GM23338 (cell line): ENCODE measurements around the gene TTC1. TPM values are rescaled to one million over a fixed set of nuclear protein-coding genes. Genes with fewer than 3 reads are reported as not detected.

ENCODE experiments used
- ATAC-seq: fragments of 200-7000 bp; cut with Tn5 transposase; 3 replicates; pipeline ENCODE4 v1.9.1; 2020
- DNase-seq: peaks from one replicate; pipeline ENCODE4 v3.0.0-alpha.2; 2015; ENCODE audit warnings: low spot score
- H2AFZ ChIP-seq: fragments of 200-600 bp; sonication (generic); 2 replicates; pipeline ENCODE4 v1.8.0; 2016; ENCODE audit warnings: antibody characterized with exemption, mild to moderate bottlenecking, moderate library complexity
- H3F3A ChIP-seq: fragments of 200-600 bp; sonication (generic); replicated peaks from 2 replicates; pipeline ENCODE4 v1.8.0; 2017; ENCODE audit warnings: antibody characterized with exemption, mixed run types, low read depth
- H3K27ac ChIP-seq: fragments of 200-600 bp; sonication (generic); 2 replicates; pipeline ENCODE4 v1.6.1; 2016; ENCODE audit warnings: low read depth
- H3K27me3 ChIP-seq: fragments of 200-600 bp; sonication (generic); 2 replicates; pipeline ENCODE4 v1.8.0; 2016; ENCODE audit warnings: mild to moderate bottlenecking, mixed run types, moderate library complexity; ENCODE audit not compliant: insufficient read depth
- H3K36me3 ChIP-seq: fragments of 200-600 bp; sonication (generic); 2 replicates; pipeline ENCODE4 v1.8.0; 2016; ENCODE audit warnings: mild to moderate bottlenecking; ENCODE audit not compliant: insufficient read depth
- H3K4me1 ChIP-seq: fragments of 200-600 bp; sonication (generic); 2 replicates; pipeline ENCODE4 v1.8.0; 2016; ENCODE audit warnings: mild to moderate bottlenecking, moderate library complexity; ENCODE audit not compliant: insufficient read depth
- H3K4me2 ChIP-seq: fragments of 200-600 bp; sonication (generic); 2 replicates; pipeline ENCODE4 v1.7.1; 2017; ENCODE audit warnings: mixed run types
- H3K4me3 ChIP-seq: fragments of 200-600 bp; sonication (generic); 2 replicates; pipeline ENCODE4 v1.6.1; 2016; ENCODE audit warnings: mixed run types
- H3K79me2 ChIP-seq: fragments of 200-600 bp; sonication (generic); replicated peaks from 2 replicates; pipeline ENCODE4 v1.8.0; 2017; ENCODE audit warnings: mild to moderate bottlenecking; ENCODE audit not compliant: insufficient read depth
- H3K9me2 ChIP-seq: fragments of 200-600 bp; sonication (generic); 2 replicates; pipeline ENCODE4 v1.8.0; 2017; ENCODE audit not compliant: insufficient read depth
- H4K20me1 ChIP-seq: fragments of 200-600 bp; sonication (generic); replicated peaks from 2 replicates; pipeline ENCODE4 v1.8.0; 2017; ENCODE audit warnings: mild to moderate bottlenecking; ENCODE audit not compliant: insufficient read depth
- H3K27ac Mint-ChIP-seq: 2 replicates; pipeline ENCODE4 v1.8.0; 2020; ENCODE audit warnings: inconsistent platforms, mild to moderate bottlenecking, moderate library complexity, mixed read lengths
- H3K27me3 Mint-ChIP-seq: 3 replicates; pipeline ENCODE4 v1.8.0; 2022; ENCODE audit warnings: low read depth, mild to moderate bottlenecking, moderate library complexity, mixed read lengths, inconsistent platforms; ENCODE audit not compliant: insufficient read depth, poor library complexity
- H3K36me3 Mint-ChIP-seq: 3 replicates; pipeline ENCODE4 v1.8.0; 2021; ENCODE audit warnings: low read depth, mild to moderate bottlenecking, inconsistent platforms, moderate library complexity, mixed read lengths
- H3K4me1 Mint-ChIP-seq: 3 replicates; pipeline ENCODE4 v1.8.0; 2020; ENCODE audit warnings: mild to moderate bottlenecking, inconsistent platforms, mixed read lengths
- H3K4me3 Mint-ChIP-seq: 3 replicates; pipeline ENCODE4 v1.8.0; 2021; ENCODE audit warnings: moderate library complexity, mild to moderate bottlenecking, inconsistent platforms, mixed read lengths
- H3K9me3 Mint-ChIP-seq: 3 replicates; pipeline ENCODE4 v1.8.0; 2020; ENCODE audit warnings: moderate library complexity, mild to moderate bottlenecking, inconsistent platforms, mixed read lengths
- EZH2 ChIP-seq: fragments of 200-600 bp; sonication (generic); IDR thresholded peaks from one replicate; pipeline ENCODE4 v1.8.0; 2017; ENCODE audit warnings: antibody characterized with exemption, mild to moderate bottlenecking, low read depth; ENCODE audit not compliant: unreplicated experiment
- EZH2phosphoT487 ChIP-seq: fragments of 200-600 bp; sonication (generic); IDR thresholded peaks from one replicate; pipeline ENCODE4 v1.8.1; 2018; ENCODE audit warnings: antibody characterized with exemption; ENCODE audit not compliant: unreplicated experiment
- JUNB ChIP-seq: IDR thresholded peaks from one replicate; pipeline ENCODE4 v1.6.1; 2016; ENCODE audit warnings: antibody characterized with exemption; ENCODE audit not compliant: unreplicated experiment
- POLR2AphosphoS5 ChIP-seq: IDR thresholded peaks from 2 replicates; pipeline ENCODE4 v1.6.1; 2016; ENCODE audit warnings: antibody characterized with exemption, low read depth
- STAT1 ChIP-seq: IDR thresholded peaks from one replicate; pipeline ENCODE4 v1.6.1; 2016; ENCODE audit warnings: antibody characterized with exemption; ENCODE audit not compliant: unreplicated experiment
- ZNF331 ChIP-seq: fragments of 250-450 bp; sonication (Bioruptor Pico); IDR thresholded peaks from 2 replicates; pipeline ENCODE4 v1.5.0; 2020; ENCODE audit warnings: low read depth, mild to moderate bottlenecking, moderate library complexity
- polyA plus RNA-seq: library from polyadenylated mRNA; unstranded; fragments of >200 nt; fragmentation: Nextera tagmentation; extraction: Ambion mirVana; gene quantifications from 2 replicates; pipeline ENCODE4 v1.2.1, GENCODE V29; 2016
- total RNA-seq: library from RNA; depleted of rRNA; stranded (reverse); fragments of >200 nt; shearing (Covaris generic); gene quantifications from 2 replicates; pipeline ENCODE4 v1.2.3, GENCODE V29; 2014
- TF ChIP-seq, protein P1 (sequence below): IDR thresholded peaks from one replicate; pipeline ENCODE4 v1.6.1; 2018; ENCODE audit warnings: antibody characterized with exemption; ENCODE audit not compliant: unreplicated experiment
- TF ChIP-seq, protein P2 (sequence below): IDR thresholded peaks from 2 replicates; pipeline ENCODE4 v1.6.1; 2016; ENCODE audit warnings: antibody characterized with exemption
- TF ChIP-seq, protein P3 (sequence below), 2 experiments: fragments of 200-600 bp in 1 of 2; sonication (generic) in 1 of 2; conservative IDR thresholded peaks; 2 replicates each; pipeline versions ENCODE4 v1.5.1 to v1.6.1; 2016 to 2017; ENCODE audit warnings: antibody characterized with exemption in 2 of 2, low read depth in 2 of 2, mild to moderate bottlenecking in 2 of 2, moderate library complexity in 1 of 2

Gene TTC1
- total and polyA plus RNA-seq, 2 experiments from 2014 or later = 48.9 to 131 TPM

DNA sequence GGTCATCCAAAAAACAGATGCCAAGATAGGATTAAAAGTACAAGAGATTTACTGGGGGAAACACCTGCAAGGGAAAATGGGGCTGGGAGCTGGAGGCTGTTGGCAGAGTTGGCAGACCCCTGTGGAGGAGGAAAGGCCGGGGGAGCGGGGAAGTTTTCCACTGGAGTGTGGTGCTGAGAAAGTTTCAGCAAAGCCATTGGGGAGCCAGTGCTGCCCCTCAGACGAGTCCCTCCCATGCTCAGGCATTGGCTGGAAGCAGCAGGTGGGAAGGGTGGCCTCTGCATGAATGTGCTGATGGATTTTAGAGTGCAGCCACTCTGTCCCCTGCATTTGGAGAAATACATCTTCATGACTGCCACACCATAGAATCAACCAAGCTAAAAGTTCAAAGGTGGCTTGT, 52.8 kb downstream of the TTC1 start:
- Histone ChIP-seq H3K4me1 (peaks cover 9% of the 10 kb centered on the region), H3K9me2 (no peaks in the 10 kb centered on the region), H3K4me3 (no peak overlapping the region), H3F3A (0 out of 2 replicates have a peak, but pooled peaks cover 2% of the 10 kb centered on the region), H3K79me2 (no peaks in the 10 kb centered on the region), H2AFZ (no peak overlapping the region), H3K4me2 (no peak overlapping the region; the same call in 1 of the 2 replicates), H4K20me1 (peaks cover 6% of the 10 kb centered on the region), H3K27me3 (no peaks in the 10 kb centered on the region), H3K36me3 (peaks cover 22% of the 10 kb centered on the region), H3K27ac (peak overlapping the region; percentile 69; the same call in 1 of the 2 replicates)
- Mint-ChIP-seq H3K36me3 (peaks cover 25% of the 10 kb centered on the region; the same call in 2 of the 3 replicates), H3K27me3 (no peaks in the 10 kb centered on the region), H3K4me3 (no peak overlapping the region), H3K9me3 (no peaks in the 10 kb centered on the region), H3K27ac (no peak overlapping the region), H3K4me1 (peaks cover 15% of the 10 kb centered on the region)
- no peak for TF ChIP-seq ZNF331 (CRISPR knock-in tag)
- DNase-seq (peak; percentile 61), ATAC-seq (peak; percentile 86)

DNA sequence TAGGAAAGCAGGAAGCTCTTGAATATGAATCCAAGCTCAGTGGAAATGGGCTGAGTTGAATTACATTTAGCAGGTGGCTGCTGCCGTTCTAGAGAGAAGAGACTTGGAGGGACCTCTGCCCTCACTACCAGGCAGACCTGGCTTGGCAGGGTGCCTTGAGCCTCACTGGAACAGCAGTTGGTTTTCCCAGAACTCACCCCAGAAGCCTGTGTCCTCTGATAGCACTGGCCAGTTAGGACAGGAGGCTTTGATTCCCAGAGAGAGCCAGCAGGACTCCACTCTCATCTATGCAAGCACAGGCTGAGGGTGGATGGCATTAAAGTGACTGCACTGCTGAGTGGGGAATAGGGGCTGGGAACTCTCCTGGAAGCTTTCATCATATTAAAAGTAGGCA, 55.5 kb downstream of the TTC1 start:
- Histone ChIP-seq H3K79me2 (no peaks in the 10 kb centered on the region), H3K27ac (peak overlapping the region; percentile 63; the same call in 1 of the 2 replicates), H3F3A (no peaks in the 10 kb centered on the region; the same call in 1 of the 2 replicates), H3K36me3 (peaks cover 10% of the 10 kb centered on the region), H3K4me1 (peaks cover 9% of the 10 kb centered on the region), H3K9me2 (no peaks in the 10 kb centered on the region), H3K27me3 (no peaks in the 10 kb centered on the region), H4K20me1 (no peaks in the 10 kb centered on the region; the same call in none of the 2 replicates), H3K4me3 (no peak overlapping the region), H3K4me2 (no peak overlapping the region), H2AFZ (no peak overlapping the region)
- peaks cover 22% of the 10 kb centered on the region for H3K4me1 Mint-ChIP-seq
- DNase-seq (no peak), ATAC-seq (peak; percentile 27)
- H3K9me3 Mint-ChIP-seq = no peaks in the 10 kb centered on the region
- H3K27me3 Mint-ChIP-seq = peaks cover 2% of the 10 kb centered on the region
- peaks cover 10% of the 10 kb centered on the region; the same call in 2 of the 3 replicates for H3K36me3 Mint-ChIP-seq
- H3K4me3 Mint-ChIP-seq = no peak overlapping the region
- H3K27ac Mint-ChIP-seq = no peak overlapping the region
- TF ChIP-seq, protein P1, sequence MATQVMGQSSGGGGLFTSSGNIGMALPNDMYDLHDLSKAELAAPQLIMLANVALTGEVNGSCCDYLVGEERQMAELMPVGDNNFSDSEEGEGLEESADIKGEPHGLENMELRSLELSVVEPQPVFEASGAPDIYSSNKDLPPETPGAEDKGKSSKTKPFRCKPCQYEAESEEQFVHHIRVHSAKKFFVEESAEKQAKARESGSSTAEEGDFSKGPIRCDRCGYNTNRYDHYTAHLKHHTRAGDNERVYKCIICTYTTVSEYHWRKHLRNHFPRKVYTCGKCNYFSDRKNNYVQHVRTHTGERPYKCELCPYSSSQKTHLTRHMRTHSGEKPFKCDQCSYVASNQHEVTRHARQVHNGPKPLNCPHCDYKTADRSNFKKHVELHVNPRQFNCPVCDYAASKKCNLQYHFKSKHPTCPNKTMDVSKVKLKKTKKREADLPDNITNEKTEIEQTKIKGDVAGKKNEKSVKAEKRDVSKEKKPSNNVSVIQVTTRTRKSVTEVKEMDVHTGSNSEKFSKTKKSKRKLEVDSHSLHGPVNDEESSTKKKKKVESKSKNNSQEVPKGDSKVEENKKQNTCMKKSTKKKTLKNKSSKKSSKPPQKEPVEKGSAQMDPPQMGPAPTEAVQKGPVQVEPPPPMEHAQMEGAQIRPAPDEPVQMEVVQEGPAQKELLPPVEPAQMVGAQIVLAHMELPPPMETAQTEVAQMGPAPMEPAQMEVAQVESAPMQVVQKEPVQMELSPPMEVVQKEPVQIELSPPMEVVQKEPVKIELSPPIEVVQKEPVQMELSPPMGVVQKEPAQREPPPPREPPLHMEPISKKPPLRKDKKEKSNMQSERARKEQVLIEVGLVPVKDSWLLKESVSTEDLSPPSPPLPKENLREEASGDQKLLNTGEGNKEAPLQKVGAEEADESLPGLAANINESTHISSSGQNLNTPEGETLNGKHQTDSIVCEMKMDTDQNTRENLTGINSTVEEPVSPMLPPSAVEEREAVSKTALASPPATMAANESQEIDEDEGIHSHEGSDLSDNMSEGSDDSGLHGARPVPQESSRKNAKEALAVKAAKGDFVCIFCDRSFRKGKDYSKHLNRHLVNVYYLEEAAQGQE = no peak
- TF ChIP-seq, protein P2, sequence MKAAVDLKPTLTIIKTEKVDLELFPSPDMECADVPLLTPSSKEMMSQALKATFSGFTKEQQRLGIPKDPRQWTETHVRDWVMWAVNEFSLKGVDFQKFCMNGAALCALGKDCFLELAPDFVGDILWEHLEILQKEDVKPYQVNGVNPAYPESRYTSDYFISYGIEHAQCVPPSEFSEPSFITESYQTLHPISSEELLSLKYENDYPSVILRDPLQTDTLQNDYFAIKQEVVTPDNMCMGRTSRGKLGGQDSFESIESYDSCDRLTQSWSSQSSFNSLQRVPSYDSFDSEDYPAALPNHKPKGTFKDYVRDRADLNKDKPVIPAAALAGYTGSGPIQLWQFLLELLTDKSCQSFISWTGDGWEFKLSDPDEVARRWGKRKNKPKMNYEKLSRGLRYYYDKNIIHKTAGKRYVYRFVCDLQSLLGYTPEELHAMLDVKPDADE = no peak
- TF ChIP-seq STAT1 (no peak), EZH2 (no peak), ZNF331 (CRISPR knock-in tag) (no peak), JUNB (no peak), EZH2phosphoT487 (no peak), POLR2AphosphoS5 (no peak)
- TF ChIP-seq, protein P3, sequence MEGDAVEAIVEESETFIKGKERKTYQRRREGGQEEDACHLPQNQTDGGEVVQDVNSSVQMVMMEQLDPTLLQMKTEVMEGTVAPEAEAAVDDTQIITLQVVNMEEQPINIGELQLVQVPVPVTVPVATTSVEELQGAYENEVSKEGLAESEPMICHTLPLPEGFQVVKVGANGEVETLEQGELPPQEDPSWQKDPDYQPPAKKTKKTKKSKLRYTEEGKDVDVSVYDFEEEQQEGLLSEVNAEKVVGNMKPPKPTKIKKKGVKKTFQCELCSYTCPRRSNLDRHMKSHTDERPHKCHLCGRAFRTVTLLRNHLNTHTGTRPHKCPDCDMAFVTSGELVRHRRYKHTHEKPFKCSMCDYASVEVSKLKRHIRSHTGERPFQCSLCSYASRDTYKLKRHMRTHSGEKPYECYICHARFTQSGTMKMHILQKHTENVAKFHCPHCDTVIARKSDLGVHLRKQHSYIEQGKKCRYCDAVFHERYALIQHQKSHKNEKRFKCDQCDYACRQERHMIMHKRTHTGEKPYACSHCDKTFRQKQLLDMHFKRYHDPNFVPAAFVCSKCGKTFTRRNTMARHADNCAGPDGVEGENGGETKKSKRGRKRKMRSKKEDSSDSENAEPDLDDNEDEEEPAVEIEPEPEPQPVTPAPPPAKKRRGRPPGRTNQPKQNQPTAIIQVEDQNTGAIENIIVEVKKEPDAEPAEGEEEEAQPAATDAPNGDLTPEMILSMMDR (conservative IDR thresholded peaks at IDR 0.05; ENCODE audit: low read depth in 2 of 2) = no peak
